Measurements from ENCODE around the gene TMC5. TPM values are rescaled to one million over a fixed set of nuclear protein-coding genes. Genes with fewer than 3 reads are reported as not detected.

Gene TMC5
- total RNA-seq, 1 experiment from 2014 or later: 15.7 TPM

DNA sequence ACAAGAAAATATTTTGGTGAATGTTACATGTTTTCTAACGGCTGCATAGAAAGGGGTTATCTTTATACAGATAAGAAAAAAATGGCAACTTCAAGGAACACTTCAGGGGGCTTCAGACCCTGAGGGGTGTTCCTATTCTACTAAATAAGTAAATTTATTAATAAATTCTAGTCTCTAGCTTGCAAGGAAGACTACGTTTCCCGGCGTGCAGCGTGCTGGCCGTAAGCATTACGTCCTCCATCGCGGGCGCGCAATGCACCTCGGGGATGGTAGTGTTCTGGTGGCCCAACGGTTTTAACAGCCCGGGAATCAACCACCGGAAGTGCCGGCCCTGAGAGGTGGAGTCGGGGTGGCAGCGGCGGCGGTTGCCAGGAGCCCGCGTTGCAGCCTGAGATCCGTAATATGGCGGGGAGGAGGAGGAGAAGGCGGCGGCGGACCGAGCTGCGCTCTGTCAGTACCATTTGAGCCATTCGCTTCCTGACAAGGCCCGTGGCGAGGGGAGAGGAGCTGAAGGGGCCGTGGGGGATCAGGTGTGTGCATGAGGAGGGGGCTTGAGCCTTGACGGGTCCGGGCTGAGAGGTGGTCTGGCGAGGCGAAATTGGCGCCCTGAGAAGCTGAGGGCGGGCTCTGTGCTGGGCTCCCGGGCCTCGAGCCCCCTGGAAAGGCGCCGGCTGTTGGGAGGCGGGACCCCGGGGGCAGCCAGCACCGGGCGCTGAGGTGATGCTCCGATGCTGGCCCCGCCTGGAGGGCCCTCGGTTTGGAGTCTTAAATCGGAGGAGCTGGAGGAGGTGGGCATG is 106.1 kb downstream of the TMC5 start, which contains the start of gene CCP110:
TSS of gene CCP110 (plus strand) at position 384 of the 797 bp plus-strand sequence. CDS start 3,940 bp downstream, outside the sequence.
- peak within 1 kb of the TSS; percentile 49 for H3K27ac ChIP-seq (ENCODE audit: low read depth, low read length)
- H3K9me3 ChIP-seq (ENCODE audit: control insufficient read depth in 1 of 2, insufficient read depth in 1 of 2, low read depth in 1 of 2, low read length in 2 of 2): no peaks in the 10 kb centered on the region
- no peaks in the 10 kb centered on the region for H3K27me3 ChIP-seq (ENCODE audit: insufficient read depth, low read length)
- peak; percentile 85 for ATAC-seq
- H2AFZ ChIP-seq (ENCODE audit: low read depth, low read length, poor library complexity, severe bottlenecking): no peak within 1 kb of the TSS
- peak within 1 kb of the TSS; percentile 86 for H3K9ac ChIP-seq (ENCODE audit: low read length)
- peak within 1 kb of the TSS; percentile 85 for H3K4me2 ChIP-seq (ENCODE audit: low read length)
- ChIA-PET POLR2A (interaction anchor here (1.0 kb wide), 1 partner anchor 32 kb away, joined by 3 read pairs; the partner anchor contains the start of gene VPS35L), CTCF (interaction anchor here (0.9 to 1.4 kb wide), 3 partner anchors 21 to 344 kb away, joined by 3 read pairs; no protein-coding TSS in a partner anchor), RAD21 (ENCODE audit: low non-redundant PET in 1 of 2, low total read pairs in 2 of 2, uncharacterized antibody in 2 of 2, unreplicated experiment in 2 of 2) (no interaction called here)
- peak within 1 kb of the TSS; percentile 87 to 94 for H3K4me3 ChIP-seq (replicated peaks in 1 of 2; ENCODE audit: low read depth in 1 of 2, low read length in 2 of 2)
- no peaks in the 10 kb centered on the region for H4K20me1 ChIP-seq (ENCODE audit: insufficient read depth)
- DNase-seq (ENCODE audit: low read depth, low spot score): peak; percentile 91
- H3K4me1 ChIP-seq (ENCODE audit: control insufficient read depth in 1 of 2, insufficient read depth in 2 of 2, low read length in 2 of 2): peaks cover 17 to 40% of the 10 kb centered on the region in 2 experiments
- H3K9me2 ChIP-seq (ENCODE audit: insufficient read depth): no peaks in the 10 kb centered on the region
- H3K36me3 ChIP-seq (ENCODE audit: control insufficient read depth in 1 of 2, insufficient read depth in 2 of 2, low read length in 2 of 2): peaks cover 0 to 11% of the 10 kb centered on the region in 2 experiments; a peak in 2 of 4 replicates
- intact Hi-C loops (cut with micrococcal nuclease): loop anchor here (5.0 kb wide), 1 partner anchor 106 kb away; the partner anchor contains the start of gene TMC5
- peaks cover 62% of the 10 kb centered on the region for H3K79me2 ChIP-seq (ENCODE audit: insufficient read depth, low read length)
- BruUV-seq (replicated peaks): TSS peak; percentile 38
- TF ChIP-seq ELF1 (IDR thresholded peaks at IDR 0.05; ENCODE audit: borderline replicate concordance, low read depth): peak; percentile 71
- no peak for TF ChIP-seq EZH2 (IDR thresholded peaks at IDR 0.05)
- TF ChIP-seq CBX3 (IDR thresholded peaks at IDR 0.05; ENCODE audit: low read depth): no peak
- TF ChIP-seq EGR1 (IDR thresholded peaks at IDR 0.05; ENCODE audit: low read depth): no peak
- peak; percentile 78 for TF ChIP-seq POLR2AphosphoS5 (IDR thresholded peaks at IDR 0.05; ENCODE audit: low read depth, low read length)
- TF ChIP-seq FOSL1 (IDR thresholded peaks at IDR 0.05; ENCODE audit: low read depth): no peak
- TF ChIP-seq JUND (IDR thresholded peaks at IDR 0.05): no peak
- no peak for TF ChIP-seq SRF (IDR thresholded peaks at IDR 0.05; ENCODE audit: low read depth)
- TF ChIP-seq, protein P1, sequence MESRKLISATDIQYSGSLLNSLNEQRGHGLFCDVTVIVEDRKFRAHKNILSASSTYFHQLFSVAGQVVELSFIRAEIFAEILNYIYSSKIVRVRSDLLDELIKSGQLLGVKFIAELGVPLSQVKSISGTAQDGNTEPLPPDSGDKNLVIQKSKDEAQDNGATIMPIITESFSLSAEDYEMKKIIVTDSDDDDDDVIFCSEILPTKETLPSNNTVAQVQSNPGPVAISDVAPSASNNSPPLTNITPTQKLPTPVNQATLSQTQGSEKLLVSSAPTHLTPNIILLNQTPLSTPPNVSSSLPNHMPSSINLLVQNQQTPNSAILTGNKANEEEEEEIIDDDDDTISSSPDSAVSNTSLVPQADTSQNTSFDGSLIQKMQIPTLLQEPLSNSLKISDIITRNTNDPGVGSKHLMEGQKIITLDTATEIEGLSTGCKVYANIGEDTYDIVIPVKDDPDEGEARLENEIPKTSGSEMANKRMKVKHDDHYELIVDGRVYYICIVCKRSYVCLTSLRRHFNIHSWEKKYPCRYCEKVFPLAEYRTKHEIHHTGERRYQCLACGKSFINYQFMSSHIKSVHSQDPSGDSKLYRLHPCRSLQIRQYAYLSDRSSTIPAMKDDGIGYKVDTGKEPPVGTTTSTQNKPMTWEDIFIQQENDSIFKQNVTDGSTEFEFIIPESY (IDR thresholded peaks at IDR 0.05; ENCODE audit: extremely low read depth, insufficient replicate concordance, low read length): peak; percentile 25
- TF ChIP-seq ZFX (IDR thresholded peaks at IDR 0.05): peak; percentile 26; the same call in 1 of the 2 replicates
- no peak for TF ChIP-seq POLR2A (IDR thresholded peaks at IDR 0.05; ENCODE audit: borderline replicate concordance, extremely low read depth, insufficient read depth, insufficient read length)
- no peak for TF ChIP-seq RAD21 (IDR thresholded peaks at IDR 0.05; ENCODE audit: low read depth)
- TF ChIP-seq SIN3A (IDR thresholded peaks at IDR 0.05; ENCODE audit: low read depth): peak; percentile 62; the same call in 1 of the 2 replicates
- TF ChIP-seq, protein P2, sequence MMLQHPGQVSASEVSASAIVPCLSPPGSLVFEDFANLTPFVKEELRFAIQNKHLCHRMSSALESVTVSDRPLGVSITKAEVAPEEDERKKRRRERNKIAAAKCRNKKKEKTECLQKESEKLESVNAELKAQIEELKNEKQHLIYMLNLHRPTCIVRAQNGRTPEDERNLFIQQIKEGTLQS (IDR thresholded peaks at IDR 0.05): no peak
- peak; percentile 87 for TF ChIP-seq YY1 (IDR thresholded peaks at IDR 0.05; ENCODE audit: extremely low read depth, insufficient replicate concordance, low read depth, low read length)
- no peak for TF ChIP-seq CEBPB (IDR thresholded peaks at IDR 0.05; ENCODE audit: low read depth)
- TF ChIP-seq SP1 (IDR thresholded peaks at IDR 0.05; ENCODE audit: low read depth): peak; percentile 73
- TF ChIP-seq ZNF274 (IDR thresholded peaks at IDR 0.05; ENCODE audit: low read depth, low read length): no peak
- no peak for TF ChIP-seq TCF7L2 (IDR thresholded peaks at IDR 0.05; ENCODE audit: borderline replicate concordance, extremely low read depth, insufficient read depth, insufficient read length)
- TF ChIP-seq, protein P3, sequence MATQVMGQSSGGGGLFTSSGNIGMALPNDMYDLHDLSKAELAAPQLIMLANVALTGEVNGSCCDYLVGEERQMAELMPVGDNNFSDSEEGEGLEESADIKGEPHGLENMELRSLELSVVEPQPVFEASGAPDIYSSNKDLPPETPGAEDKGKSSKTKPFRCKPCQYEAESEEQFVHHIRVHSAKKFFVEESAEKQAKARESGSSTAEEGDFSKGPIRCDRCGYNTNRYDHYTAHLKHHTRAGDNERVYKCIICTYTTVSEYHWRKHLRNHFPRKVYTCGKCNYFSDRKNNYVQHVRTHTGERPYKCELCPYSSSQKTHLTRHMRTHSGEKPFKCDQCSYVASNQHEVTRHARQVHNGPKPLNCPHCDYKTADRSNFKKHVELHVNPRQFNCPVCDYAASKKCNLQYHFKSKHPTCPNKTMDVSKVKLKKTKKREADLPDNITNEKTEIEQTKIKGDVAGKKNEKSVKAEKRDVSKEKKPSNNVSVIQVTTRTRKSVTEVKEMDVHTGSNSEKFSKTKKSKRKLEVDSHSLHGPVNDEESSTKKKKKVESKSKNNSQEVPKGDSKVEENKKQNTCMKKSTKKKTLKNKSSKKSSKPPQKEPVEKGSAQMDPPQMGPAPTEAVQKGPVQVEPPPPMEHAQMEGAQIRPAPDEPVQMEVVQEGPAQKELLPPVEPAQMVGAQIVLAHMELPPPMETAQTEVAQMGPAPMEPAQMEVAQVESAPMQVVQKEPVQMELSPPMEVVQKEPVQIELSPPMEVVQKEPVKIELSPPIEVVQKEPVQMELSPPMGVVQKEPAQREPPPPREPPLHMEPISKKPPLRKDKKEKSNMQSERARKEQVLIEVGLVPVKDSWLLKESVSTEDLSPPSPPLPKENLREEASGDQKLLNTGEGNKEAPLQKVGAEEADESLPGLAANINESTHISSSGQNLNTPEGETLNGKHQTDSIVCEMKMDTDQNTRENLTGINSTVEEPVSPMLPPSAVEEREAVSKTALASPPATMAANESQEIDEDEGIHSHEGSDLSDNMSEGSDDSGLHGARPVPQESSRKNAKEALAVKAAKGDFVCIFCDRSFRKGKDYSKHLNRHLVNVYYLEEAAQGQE (IDR thresholded peaks at IDR 0.05; ENCODE audit: low read depth): no peak
- TF ChIP-seq, protein P4, sequence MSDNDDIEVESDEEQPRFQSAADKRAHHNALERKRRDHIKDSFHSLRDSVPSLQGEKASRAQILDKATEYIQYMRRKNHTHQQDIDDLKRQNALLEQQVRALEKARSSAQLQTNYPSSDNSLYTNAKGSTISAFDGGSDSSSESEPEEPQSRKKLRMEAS (IDR thresholded peaks at IDR 0.05): peak; percentile 41; the same call in 1 of the 2 replicates
